Fibroblast of skin of right biceps (primary cell): ENCODE results near the gene ATXN7L3.
A peak's percentile ranks its signal among the peaks of the same experiment; 100 is the strongest.
"Not testable (repeated sequence)": the region's sequence is repeated elsewhere in the genome, so short reads cannot be mapped to it uniquely, and the experiment has no call there.

Experiments used
- DNase-seq: peaks from one replicate; pipeline ENCODE4 v3.0.0-alpha.2; 2013

Gene ATXN7L3

GRCh38 chr17:44199553-44200477, at the start of gene ATXN7L3:
TSS of gene ATXN7L3 (minus strand) at chr17:44199884. CDS start at chr17:44198070, 1,814 bp downstream.
- peak; percentile 99 for DNase-seq

- no peak for DNase-seq
Observed at GRCh38 chr17:44247876-44248736, 48.4 kb upstream of the ATXN7L3 start.

DNA sequence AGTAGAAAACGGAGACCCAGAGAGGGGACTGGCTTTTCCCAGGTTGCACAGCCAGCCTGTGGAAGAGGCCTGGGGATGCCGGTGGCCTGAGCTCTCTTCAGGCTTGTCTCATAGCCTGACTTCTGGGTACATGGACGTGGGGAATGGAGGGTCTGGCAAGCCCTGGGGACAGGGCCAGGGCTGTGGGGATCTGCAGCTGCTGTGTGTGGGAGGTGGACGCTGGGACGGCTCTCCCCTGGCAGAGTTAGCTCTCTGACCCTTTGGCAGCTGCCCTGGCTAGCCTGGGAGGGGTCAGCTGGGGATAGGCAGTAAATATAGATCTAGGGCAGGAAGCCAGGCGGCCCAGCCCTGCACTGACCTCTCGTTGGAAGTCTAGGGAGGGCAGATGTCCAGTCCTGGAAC, 47.8 kb upstream of the ATXN7L3 start:
- DNase-seq = no peak

GRCh38 chr17:44241106-44241624, 41.5 kb upstream of the ATXN7L3 start:
- no peak for DNase-seq

DNA sequence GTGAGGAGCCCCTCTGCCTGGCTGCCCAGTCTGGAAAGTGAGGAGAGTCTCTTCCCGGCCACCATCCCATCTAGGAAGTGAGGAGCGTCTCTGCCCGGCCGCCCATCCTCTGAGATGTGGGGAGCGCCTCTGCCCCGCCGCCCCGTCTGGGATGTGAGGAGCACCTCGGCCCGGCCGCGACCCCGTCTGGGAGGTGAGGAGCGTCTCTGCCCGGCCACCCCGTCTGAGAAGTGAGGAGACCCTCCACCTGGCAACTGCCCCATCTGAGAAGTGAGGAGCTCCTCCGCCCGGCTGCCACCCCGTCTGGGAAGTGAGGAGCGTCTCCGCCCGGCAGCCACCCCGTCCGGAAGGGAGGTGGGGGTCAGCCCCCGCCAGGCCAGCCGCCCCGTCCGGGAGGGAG, 38.2 kb upstream of the ATXN7L3 start:
- DNase-seq = not testable (repeated sequence)

DNA sequence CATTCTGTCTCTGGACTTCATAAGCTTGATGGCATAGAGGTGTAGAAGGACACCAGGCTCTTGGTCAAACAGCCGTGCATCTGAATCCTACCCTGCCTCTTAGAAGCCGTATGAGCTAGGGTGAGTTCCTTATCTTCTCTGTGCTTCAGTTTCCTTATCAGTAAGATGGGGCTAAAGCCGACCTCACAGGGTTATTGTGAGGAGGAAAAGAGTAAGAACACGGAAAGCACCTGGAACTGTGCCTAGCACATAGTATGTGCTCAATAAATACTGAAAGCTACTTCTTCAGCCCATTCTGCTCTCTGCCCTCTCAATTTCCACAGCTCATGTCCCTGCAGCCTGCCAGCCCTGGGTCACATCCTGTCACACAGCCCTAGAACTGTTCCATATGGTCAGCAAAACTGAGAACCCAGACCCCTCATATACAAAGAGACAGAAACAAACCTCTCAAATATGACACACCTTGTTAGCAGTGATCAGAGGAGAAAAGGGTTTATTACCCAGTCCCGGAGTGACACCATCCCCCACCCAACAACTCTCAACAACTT, 36.8 kb upstream of the ATXN7L3 start:
- no peak for DNase-seq

GRCh38 chr17:44235583-44235936, 35.9 kb upstream of the ATXN7L3 start:
- peak; percentile 30 for DNase-seq

DNA sequence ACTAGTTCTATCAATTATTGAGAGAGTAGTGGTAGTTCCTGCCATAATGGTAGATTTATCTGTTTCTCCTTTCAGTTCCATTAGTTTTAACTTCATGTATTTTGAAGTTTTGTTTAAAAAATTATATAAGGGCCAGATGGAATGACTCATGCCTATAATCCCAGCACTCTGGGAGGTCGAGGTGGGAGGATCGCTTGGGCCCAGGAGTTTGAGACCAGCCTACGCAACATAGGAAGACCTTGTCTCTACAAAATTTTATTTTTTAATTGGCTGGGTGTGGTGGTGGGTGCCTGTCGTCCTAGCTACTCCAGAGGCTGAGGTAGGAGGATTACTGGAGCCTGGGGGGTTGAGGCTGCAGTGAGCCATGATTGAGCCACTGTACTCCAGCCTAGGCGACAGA, 33.9 kb upstream of the ATXN7L3 start:
- no peak for DNase-seq

DNA sequence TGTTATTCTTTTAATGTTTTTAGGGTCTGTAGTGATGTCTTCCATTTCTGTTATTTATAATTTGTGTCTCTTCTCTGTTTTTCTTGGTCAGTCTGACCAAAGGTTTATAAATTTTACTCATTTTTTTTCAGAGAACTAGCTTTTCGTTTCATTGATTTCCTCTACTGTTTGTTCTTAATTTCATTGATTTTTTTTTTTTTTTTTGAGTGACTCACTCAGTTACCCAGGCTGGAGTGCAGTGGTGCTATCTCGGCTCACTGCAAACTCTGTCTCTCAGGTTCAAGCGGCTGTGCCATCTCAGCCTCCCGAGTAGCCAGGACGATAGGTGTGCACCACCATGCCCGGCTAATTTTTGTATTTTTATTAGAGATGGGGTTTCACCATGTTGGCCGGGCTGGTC, 32.4 kb upstream of the ATXN7L3 start:
- DNase-seq = no peak

GRCh38 chr17:44230140-44230539, 30.5 kb upstream of the ATXN7L3 start:
- no peak for DNase-seq

- no peak for DNase-seq
Observed at GRCh38 chr17:44229090-44229489, 29.4 kb upstream of the ATXN7L3 start.

DNA sequence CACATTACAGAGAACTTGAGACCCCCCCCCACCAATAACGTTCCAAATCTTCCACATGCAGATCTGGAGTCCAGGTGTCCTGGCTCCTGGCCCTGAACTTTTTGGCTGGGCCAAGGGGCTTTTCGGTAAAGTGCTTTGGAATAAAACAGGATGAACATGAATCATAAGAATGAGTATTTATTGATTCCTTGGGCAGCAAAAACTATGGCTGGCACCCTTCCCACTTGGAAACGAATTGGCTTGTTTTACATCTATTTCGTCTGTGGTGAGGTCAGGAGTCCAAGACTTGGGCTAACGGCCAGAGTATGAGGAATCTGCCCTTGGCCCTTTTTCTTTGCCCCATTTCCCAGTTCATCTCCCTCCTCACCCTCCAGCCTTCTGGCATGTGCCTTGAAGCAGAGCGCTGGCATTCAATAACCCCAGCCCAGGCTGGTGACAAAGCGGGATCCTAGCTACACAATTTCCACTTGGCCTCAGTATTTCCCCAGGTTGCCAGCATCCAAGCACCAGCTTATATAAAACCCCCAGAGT, 23.9 kb upstream of the ATXN7L3 start:
- DNase-seq = peak; percentile 33

DNA sequence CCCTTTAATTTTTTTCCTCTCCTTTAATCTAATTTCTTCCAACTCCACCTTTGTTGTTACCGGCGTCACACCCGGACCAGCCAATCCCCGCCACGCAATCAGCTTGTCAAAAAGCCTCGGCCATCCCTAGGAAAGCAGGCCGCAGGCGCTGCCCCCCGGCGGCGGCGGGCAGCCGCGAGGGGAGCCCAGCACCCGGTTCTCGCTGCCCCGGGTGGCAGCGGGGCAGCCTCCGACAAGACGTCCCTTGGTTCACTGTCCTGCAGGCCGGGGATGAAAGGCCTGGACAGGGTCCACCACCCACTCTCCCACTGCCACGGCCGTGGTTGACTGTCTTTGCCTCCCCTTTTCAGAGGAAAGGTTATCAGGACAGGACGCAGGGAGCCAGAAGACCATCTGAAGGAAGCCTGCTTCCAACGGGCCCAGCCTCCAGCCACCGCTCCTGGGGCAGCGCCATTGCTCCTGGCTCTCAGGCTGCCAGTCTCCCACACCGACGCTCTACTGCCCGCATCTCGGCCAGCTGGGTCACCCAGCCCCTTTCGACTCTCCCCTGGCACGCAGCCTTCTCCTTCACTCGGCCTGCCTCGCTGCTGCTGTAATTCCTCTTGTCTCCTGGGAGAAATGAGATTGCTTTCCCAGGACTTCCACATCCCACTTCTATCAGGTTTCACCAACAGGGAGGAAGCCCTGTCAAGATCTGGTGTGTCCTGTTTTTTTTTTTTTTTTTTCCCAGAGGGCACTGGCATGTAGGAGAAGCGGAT, 22.6 kb upstream of the ATXN7L3 start:
- peak; percentile 79 for DNase-seq

GRCh38 chr17:44221862-44222111, 22.1 kb upstream of the ATXN7L3 start:
- DNase-seq = no peak

- peak; percentile 82 for DNase-seq
Observed at GRCh38 chr17:44221084-44221861, 21.6 kb upstream of the ATXN7L3 start.

DNA sequence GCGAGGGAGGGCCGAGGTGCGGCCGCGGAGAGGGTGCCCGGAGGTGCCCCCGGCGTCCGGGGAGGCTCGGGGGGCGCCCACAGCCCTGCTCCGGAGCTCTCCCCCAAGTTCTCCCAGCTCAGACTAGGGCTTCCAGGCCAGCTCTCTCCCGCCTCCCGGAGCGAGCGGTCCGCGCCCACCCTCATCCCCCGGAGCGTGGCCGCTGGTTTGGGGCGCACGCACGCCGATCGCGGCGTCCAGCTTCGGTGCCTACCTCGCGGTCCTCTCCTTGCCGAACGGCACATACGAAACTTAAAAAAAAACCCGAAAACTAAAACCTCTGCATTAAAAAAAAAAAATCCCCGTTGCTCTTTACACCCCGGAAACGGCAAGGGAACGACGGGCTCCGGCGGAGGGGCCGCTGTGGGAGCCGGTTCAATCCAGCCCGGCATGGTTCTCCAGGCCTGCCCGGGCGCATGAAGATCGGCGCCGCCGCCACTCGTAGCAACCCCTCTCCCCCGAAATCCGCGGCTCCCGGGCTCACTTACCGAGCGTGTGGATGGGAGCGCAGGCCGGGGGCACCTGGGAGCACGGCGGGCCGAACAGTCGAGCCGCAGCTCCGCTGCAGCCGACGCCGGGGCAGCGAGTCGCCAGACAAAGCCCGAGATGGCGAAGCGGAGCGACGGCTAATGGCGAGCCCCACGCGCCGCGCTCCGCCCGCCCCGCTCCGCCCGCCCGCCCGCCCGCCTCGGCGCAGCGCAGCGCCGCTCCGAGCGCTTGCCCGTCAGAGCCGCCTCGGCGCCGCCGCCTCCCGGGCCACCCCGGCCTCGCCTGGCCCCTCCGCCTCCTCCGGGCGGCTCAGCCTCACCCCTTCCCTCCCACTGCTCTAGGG, 20.8 kb upstream of the ATXN7L3 start:
- DNase-seq = peak; percentile 62

DNA sequence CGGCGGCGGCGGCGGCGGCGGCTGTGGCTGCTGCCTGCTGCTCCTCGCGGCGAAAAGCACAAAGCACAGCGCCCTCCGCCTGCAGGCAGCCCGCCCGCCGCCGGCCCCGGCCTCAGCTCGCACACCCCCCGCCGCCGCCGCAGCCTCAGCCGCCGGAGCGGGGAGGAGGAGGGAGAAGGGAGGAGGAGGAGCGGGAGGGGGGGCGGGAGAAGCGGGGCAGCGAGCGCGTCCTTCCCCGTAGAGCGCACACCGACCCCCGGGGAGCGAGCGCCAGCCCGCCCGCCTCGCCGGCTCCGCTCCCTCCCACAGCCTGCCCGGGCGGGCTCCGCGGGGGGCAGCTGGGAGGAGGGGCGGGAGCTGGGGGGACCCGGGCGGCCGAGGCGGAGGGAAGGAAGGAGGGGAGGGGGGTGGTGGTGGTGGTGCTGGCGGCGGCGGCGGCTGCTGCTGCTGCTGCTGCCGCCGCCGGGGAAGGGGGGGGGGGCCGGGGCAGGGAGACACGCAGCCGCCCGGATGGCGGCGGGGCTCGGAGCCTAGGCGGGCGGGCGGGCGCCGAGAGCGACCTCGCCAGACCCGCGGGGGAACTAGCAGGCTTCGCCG, 20.0 kb upstream of the ATXN7L3 start, which contains the start of gene UBTF:
Gene UBTF (minus strand): TSS at position 60 of the 597 bp plus-strand sequence. CDS start 1,446 bp downstream, outside the sequence.
- peak; percentile 84 for DNase-seq

DNA sequence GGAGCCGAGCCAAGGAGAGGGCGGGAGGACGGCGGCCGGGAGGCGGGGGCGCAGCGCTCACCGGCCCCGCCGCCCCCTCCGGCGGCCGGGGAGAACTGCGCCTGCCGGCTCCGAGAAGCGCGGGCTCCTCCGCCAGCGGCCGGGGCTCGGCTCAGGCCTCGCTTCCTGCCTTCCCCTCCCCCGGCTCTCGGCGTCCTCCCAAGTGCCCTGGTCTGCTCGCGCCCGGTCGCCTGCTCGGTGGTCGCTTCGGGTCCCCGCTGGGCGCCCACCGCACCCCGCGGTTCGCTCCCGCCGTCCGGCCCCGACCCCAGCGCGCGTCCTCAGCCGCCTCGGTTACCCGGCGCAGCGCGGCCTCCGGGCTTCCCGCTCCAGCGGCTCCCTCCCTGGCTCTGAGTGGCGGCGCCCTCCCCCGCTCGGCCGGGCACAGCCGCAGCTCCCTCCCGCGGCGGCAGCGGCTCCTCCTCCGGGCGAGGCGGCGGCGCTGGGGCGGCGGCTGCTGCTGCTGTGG, 19.5 kb upstream of the ATXN7L3 start:
- peak; percentile 80 for DNase-seq

DNA sequence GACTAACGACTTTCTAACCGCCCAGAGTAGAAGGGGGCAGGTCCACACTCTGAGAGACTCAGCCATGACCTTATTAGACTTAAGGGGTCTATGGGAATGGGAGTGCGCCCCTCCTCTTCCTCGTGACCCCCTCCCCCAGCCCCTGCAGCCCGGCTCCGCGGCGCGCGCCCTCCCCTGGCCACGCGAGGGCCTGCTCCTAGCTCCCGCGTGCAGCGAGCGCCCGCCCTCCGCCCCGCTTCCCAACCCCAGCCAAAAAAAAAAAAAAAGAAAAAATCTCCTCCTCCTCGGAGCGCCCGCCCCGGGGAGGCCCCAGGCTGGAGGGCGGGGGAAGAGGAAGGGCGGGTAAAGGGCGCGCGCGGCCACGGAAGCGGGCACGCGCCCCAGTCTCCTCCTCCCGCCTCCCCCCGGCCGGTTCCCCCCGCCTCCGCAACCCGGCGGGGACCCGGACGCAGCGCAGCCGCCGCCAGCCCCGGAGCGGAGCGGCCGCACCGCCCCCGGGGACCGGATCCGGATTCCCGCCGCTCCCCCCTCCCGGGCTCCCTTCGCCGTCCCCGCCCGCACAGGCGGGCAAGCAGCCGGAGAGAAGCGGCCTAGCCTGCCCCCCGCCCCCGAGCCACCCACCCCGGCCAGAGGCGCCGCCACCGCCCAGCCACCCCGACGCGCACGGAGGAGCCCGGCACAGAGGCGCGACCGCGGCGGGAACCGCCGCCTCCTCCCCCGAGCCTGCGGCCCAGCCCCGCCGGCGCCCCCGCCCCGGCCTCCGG, 18.8 kb upstream of the ATXN7L3 start:
- peak; percentile 96 for DNase-seq
